Hepatocyte (in vitro differentiated cells): ENCODE data around the gene ENSA. TPM values are rescaled to one million over a fixed set of nuclear protein-coding genes. Genes with fewer than 3 reads are reported as not detected.
"Not testable (repeated sequence)": the region's sequence is repeated elsewhere in the genome, so short reads cannot be mapped to it uniquely, and the experiment has no call there.

Experiments used
- DNase-seq: peaks from one replicate; pipeline ENCODE4 v3.0.0-alpha.2; 2016; ENCODE audit warnings: low spot score
- H2AFZ ChIP-seq: fragments of 200-600 bp; sonication (generic); 2 replicates; pipeline ENCODE4 v1.6.0; 2016; ENCODE audit warnings: antibody characterized with exemption, mild to moderate bottlenecking
- H3K27ac ChIP-seq: fragments of 200-600 bp; sonication (generic); 2 replicates; pipeline ENCODE4 v1.5.1; 2016; ENCODE audit warnings: mild to moderate bottlenecking
- H3K27me3 ChIP-seq: fragments of 200-600 bp; sonication (generic); 2 replicates; pipeline ENCODE4 v1.6.1; 2016
- H3K36me3 ChIP-seq: fragments of 200-600 bp; sonication (generic); replicated peaks from 2 replicates; pipeline ENCODE4 v1.5.1; 2016; ENCODE audit warnings: low read depth; ENCODE audit not compliant: insufficient read depth
- H3K4me1 ChIP-seq: fragments of 200-600 bp; sonication (generic); 2 replicates; pipeline ENCODE4 v1.5.1; 2016; ENCODE audit warnings: mild to moderate bottlenecking, moderate library complexity; ENCODE audit not compliant: insufficient read depth
- H3K4me2 ChIP-seq: fragments of 200-600 bp; sonication (generic); 2 replicates; pipeline ENCODE4 v1.6.0; 2016
- H3K4me3 ChIP-seq: fragments of 200-600 bp; sonication (generic); 2 replicates; pipeline ENCODE4 v1.5.1; 2016; ENCODE audit warnings: mild to moderate bottlenecking
- H3K79me2 ChIP-seq: fragments of 200-600 bp; sonication (generic); 2 replicates; pipeline ENCODE4 v1.6.0; 2017; ENCODE audit warnings: mild to moderate bottlenecking
- H3K9me2 ChIP-seq: fragments of 200-600 bp; sonication (generic); replicated peaks from 2 replicates; pipeline ENCODE4 v1.6.0; 2017; ENCODE audit warnings: mild to moderate bottlenecking; ENCODE audit not compliant: insufficient read depth
- H3K9me3 ChIP-seq: fragments of 200-600 bp; sonication (generic); 2 replicates; pipeline ENCODE4 v1.5.1; 2016; ENCODE audit warnings: low read depth, mild to moderate bottlenecking
- H4K20me1 ChIP-seq: fragments of 200-600 bp; sonication (generic); 2 replicates; pipeline ENCODE4 v1.6.0; 2016; ENCODE audit warnings: mild to moderate bottlenecking; ENCODE audit not compliant: insufficient read depth, poor library complexity, severe bottlenecking
- EZH2 ChIP-seq: fragments of 200-600 bp; sonication (generic); IDR thresholded peaks from 2 replicates; pipeline ENCODE4 v1.6.1; 2016; ENCODE audit warnings: antibody characterized with exemption, mild to moderate bottlenecking, borderline replicate concordance
- EZH2phosphoT487 ChIP-seq: fragments of 200-600 bp; sonication (generic); IDR thresholded peaks from one replicate; pipeline ENCODE4 v1.6.1; 2018; ENCODE audit warnings: antibody characterized with exemption, mild to moderate bottlenecking, low read depth, moderate library complexity; ENCODE audit not compliant: unreplicated experiment, severe bottlenecking
- WGBS: methylation state at CpG from one replicate; pipeline ENCODE4 v1.1.6; 2016; ENCODE audit warnings: low lambda C conversion rate; ENCODE audit errors: missing lambda C conversion rate; 5-methylcytosine and 5-hydroxymethylcytosine counted together
- polyA plus RNA-seq: library from polyadenylated mRNA; unstranded; fragments of >200 nt; fragmentation: Nextera tagmentation; extraction: Ambion mirVana; gene quantifications from 2 replicates; pipeline ENCODE4 v1.2.1, GENCODE V29; 2016
- total RNA-seq: library from RNA; depleted of rRNA; stranded (reverse); fragments of >200 nt; gene quantifications from 2 replicates; pipeline ENCODE4 v1.2.3, GENCODE V29; 2014
- TF ChIP-seq, protein P1 (sequence below): fragments of 200-600 bp; sonication (generic); IDR thresholded peaks from 2 replicates; pipeline ENCODE4 v1.5.1; 2016; ENCODE audit warnings: antibody characterized with exemption, mild to moderate bottlenecking; ENCODE audit not compliant: poor library complexity

ENSA gene
- total and polyA plus RNA-seq, 2 experiments from 2014 or later: 70.8 to 148 TPM

DNA sequence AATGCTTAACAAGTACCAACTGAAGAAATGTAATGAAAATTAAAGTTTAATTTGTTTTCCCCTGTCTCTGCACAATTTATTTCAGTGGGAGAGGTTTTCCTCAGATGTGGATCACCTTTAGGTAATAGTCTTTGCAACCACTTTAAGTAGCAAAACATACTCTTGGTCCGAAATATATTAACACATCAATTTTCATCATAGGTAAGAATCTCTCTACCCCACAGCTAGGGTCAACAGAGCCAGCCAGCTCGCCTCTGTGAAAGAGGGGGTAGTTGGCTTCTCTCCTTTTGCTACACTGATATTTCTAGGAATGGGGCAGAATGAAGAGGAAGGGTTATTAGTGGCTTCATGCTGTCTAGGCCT is 25.2 kb downstream of the ENSA start:
- peaks cover 7% of the 10 kb centered on the region for H3K4me1 ChIP-seq
- TF ChIP-seq EZH2 (no peak), EZH2phosphoT487 (no peak)
- TF ChIP-seq, protein P1, sequence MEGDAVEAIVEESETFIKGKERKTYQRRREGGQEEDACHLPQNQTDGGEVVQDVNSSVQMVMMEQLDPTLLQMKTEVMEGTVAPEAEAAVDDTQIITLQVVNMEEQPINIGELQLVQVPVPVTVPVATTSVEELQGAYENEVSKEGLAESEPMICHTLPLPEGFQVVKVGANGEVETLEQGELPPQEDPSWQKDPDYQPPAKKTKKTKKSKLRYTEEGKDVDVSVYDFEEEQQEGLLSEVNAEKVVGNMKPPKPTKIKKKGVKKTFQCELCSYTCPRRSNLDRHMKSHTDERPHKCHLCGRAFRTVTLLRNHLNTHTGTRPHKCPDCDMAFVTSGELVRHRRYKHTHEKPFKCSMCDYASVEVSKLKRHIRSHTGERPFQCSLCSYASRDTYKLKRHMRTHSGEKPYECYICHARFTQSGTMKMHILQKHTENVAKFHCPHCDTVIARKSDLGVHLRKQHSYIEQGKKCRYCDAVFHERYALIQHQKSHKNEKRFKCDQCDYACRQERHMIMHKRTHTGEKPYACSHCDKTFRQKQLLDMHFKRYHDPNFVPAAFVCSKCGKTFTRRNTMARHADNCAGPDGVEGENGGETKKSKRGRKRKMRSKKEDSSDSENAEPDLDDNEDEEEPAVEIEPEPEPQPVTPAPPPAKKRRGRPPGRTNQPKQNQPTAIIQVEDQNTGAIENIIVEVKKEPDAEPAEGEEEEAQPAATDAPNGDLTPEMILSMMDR: no peak
- no peaks in the 10 kb centered on the region for H3K27me3 ChIP-seq
- no peak overlapping the region for H3K4me3 ChIP-seq
- no peaks in the 10 kb centered on the region for H3K9me2 ChIP-seq
- H4K20me1 ChIP-seq: no peaks in the 10 kb centered on the region
- no peaks in the 10 kb centered on the region for H3K36me3 ChIP-seq
- no peak overlapping the region for H3K4me2 ChIP-seq
- no peak for DNase-seq
- 89% methylated on average over 2 of the region's 2 CpGs for WGBS
- H3K79me2 ChIP-seq: peaks cover 17% of the 10 kb centered on the region
- peak overlapping the region; percentile 90 for H3K27ac ChIP-seq
- H3K9me3 ChIP-seq: no peaks in the 10 kb centered on the region
- H2AFZ ChIP-seq: no peak overlapping the region

DNA sequence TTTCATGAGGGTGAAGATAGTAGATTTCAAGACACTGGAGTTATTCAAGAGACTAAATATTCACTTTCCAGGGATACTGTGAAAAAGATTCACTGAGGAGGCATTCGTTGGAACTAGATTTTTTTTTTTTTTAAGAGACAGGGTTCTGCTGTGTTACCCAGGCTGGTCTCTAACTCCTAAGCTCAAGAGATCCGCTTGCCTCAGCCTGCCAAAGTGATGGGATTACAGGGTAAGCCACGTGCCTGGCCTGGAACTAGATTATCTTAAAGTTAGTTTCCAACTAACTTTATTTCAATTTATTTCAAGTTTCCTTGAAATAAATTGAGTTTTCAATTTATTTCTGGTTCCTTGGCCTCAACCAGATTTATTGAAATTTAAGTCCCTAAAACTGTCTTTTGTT is 25.7 kb downstream of the ENSA start:
- Histone ChIP-seq H3K4me3 (no peak overlapping the region), H3K79me2 (peaks cover 13% of the 10 kb centered on the region), H3K27me3 (no peaks in the 10 kb centered on the region), H3K9me2 (no peaks in the 10 kb centered on the region), H3K27ac (peak overlapping the region; percentile 90), H4K20me1 (no peaks in the 10 kb centered on the region), H3K4me1 (peaks cover 7% of the 10 kb centered on the region), H3K36me3 (no peaks in the 10 kb centered on the region), H2AFZ (no peak overlapping the region), H3K9me3 (no peaks in the 10 kb centered on the region), H3K4me2 (no peak overlapping the region)
- DNase-seq: no peak
- TF ChIP-seq, protein P1: no peak
- 67% methylated on average over 3 of the region's 3 CpGs for WGBS

DNA sequence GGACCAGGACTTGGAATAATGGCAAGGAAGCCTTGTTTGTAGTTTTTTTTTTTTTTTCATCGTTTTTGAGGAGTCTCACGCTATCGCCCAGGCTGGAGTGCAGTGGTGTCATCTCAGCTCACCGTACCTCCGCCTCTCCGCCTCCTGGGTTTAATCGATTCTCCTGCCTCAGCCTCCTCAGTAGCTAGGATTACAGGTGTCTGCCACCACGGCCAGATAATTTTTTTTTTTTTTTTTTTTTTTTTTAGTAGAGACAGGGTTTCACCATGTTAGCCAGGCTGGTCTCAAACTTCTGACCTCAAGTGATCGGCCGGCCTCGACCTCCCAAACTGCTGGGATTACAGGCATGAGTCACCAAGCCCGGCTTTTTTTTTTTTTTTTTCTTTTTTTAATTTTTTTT is 27.0 kb downstream of the ENSA start:
- 94% methylated on average over 12 of the region's 12 CpGs for WGBS
- DNase-seq, H3K4me1 ChIP-seq, H3K36me3 ChIP-seq, H3K79me2 ChIP-seq, H3K4me3 ChIP-seq, H3K4me2 ChIP-seq, H3K9me2 ChIP-seq, H3K27me3 ChIP-seq, H3K9me3 ChIP-seq, H4K20me1 ChIP-seq, H2AFZ ChIP-seq, H3K27ac ChIP-seq: not testable (repeated sequence)

DNA sequence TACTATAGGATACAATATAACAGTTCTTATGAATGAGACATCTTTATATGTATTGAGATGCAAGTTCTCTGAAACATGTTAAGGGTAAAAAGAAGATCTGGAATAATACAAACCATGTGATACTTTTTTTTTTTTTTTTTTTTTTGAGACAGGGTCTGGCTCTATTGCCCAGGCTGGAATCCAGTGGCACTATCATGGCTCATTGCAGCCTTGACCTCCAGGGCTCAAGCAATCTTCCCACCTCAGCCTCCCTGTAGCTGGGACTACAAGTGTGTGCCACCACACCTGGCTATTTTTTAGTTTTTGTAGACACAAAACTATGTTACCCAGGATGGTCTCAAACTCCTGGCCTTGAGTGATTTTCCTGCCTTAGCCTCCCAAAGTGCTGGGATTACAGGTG is 27.9 kb downstream of the ENSA start:
- Histone ChIP-seq H3K79me2 (peaks cover 6% of the 10 kb centered on the region), H3K36me3 (no peaks in the 10 kb centered on the region)
- no peak for TF ChIP-seq EZH2
- TF ChIP-seq EZH2phosphoT487: no peak
- TF ChIP-seq, protein P1: no peak

DNA sequence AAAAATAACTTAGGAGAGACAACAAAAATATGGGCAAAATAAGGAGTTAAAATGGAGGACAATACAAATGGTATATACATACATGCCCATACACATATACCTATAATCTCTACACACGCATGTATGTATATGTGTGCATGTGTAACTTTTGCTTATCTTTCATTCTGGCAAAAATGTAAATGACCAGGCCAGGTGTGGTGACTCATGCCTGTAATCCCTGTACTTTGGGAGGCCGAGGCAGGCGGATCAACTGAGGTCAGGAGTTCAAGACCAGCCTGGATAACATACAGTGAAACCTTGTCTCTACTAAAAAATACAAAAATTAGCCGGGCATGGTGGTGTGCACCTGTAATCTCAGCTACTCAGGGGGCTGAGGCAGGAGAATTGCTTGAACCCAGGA is 31.1 kb downstream of the ENSA start:
- DNase-seq, H3K4me3 ChIP-seq, H3K9me3 ChIP-seq, H3K4me1 ChIP-seq, H4K20me1 ChIP-seq, H3K9me2 ChIP-seq, H3K27me3 ChIP-seq, H3K79me2 ChIP-seq, H3K36me3 ChIP-seq, H3K27ac ChIP-seq, H2AFZ ChIP-seq, H3K4me2 ChIP-seq: not testable (repeated sequence)
- 75% methylated on average over 4 of the region's 4 CpGs for WGBS

More for the DNA sequence above, 27.9 kb downstream of the ENSA start:
- Histone ChIP-seq H3K4me2 (no peak overlapping the region), H2AFZ (no peak overlapping the region), H3K9me2 (no peaks in the 10 kb centered on the region), H3K9me3 (no peaks in the 10 kb centered on the region), H4K20me1 (no peaks in the 10 kb centered on the region), H3K4me3 (no peak overlapping the region), H3K4me1 (peaks cover 7% of the 10 kb centered on the region), H3K27me3 (no peaks in the 10 kb centered on the region), H3K27ac (no peak overlapping the region)
- DNase-seq: no peak
